GM19351 (cell line): Measurements from ENCODE around the gene AMBRA1.
"Not testable (repeated sequence)": the region's sequence is repeated elsewhere in the genome, so short reads cannot be mapped to it uniquely, and the experiment has no call there.

Experiments
- ATAC-seq: cut with Tn5 transposase; IDR thresholded peaks from one replicate; pipeline ENCODE4 v1.9.1; 2021; ENCODE audit warnings: mild to moderate bottlenecking, moderate library complexity; ENCODE audit not compliant: unreplicated experiment

AMBRA1 gene

DNA sequence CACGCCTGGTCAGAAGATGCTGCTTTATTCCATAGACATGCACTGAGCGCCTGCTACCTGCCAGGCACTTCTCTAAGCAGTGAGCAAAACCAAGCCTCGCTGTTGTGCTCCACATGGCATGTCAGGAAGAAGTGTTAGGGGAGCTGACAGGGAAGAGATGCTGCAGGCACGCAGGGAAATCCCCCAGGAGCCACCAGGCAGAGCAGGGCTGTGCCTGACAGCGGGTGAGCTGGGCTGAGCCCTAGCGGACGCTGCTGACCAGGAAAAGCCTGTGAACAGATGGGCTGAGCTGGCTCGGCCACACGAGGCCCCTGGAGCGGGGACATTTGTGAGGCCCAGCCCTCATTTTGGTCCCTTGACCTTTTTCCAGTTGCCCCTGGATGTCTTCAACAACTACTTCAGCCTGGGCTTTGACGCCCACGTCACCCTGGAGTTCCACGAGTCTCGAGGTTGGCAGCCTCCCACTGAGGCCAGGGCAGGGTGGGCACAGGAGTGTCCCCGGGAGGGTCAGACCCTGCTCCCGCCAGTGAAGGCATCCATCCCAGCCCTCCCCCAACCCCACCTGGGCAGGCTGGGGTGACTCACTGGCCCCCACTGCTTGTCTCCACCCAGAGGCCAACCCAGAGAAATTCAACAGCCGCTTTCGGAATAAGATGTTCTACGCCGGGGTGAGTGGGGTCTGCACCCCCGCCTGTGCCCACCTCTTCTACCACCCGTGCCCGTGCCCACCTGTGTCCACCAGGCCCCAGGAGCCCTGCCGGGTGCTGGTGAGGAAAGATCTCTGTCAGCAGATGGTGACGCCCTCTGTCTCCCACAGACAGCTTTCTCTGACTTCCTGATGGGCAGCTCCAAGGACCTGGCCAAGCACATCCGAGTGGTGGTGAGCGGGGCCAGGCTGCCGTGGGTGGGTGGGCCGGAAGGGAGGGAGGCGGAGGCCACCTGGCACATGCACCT lies 219.8 kb downstream of the AMBRA1 start:
- ATAC-seq: no peak

DNA sequence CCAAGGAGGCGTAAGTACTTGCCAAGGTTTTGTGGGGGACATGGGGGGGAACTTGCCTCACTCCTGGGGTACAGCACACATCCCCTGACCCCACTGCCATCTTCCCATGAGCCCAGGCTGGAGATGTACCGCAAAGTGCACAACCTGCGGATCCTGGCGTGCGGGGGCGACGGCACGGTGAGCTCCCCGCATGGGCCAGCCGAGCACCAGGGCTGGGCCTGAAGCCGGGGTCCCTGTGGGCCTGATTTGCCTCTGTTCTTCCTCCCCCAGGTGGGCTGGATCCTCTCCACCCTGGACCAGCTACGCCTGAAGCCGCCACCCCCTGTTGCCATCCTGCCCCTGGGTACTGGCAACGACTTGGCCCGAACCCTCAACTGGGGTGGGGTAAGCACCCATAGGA lies 221.3 kb downstream of the AMBRA1 start:
- ATAC-seq: not testable (repeated sequence)

DNA sequence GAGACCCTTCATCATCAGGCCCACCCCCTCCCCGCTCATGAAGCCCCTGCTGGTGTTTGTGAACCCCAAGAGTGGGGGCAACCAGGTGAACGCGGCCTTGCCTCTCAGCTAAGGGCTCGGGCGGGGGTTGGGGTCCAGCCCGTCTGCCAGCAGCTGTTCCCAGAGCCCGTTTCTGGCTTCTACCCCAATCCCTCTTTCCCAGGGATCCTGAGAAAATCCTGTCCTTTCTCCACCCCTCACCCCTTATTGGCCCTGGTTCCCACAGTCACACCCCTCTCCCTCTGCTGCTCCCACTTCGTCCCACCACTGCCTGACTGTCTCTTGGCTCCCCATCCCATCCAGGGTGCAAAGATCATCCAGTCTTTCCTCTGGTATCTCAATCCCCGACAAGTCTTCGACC lies 221.7 kb downstream of the AMBRA1 start:
- ATAC-seq: no peak

DNA sequence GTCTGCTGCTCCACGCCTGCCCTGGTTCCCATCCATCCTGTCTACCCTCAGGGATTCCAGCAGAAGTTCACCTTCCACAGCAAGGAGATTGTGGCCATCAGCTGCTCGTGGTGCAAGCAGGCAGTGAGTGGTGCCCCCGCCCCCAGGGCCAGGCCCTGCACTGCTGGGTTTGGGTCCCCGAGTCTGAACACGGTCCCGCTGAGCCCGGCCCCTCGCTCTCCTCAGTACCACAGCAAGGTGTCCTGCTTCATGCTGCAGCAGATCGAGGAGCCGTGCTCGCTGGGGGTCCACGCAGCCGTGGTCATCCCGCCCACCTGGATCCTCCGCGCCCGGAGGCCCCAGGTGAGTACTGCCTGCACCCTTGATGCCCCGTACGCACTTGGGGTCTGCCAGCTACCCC lies 222.6 kb downstream of the AMBRA1 start:
- ATAC-seq: not testable (repeated sequence)

DNA sequence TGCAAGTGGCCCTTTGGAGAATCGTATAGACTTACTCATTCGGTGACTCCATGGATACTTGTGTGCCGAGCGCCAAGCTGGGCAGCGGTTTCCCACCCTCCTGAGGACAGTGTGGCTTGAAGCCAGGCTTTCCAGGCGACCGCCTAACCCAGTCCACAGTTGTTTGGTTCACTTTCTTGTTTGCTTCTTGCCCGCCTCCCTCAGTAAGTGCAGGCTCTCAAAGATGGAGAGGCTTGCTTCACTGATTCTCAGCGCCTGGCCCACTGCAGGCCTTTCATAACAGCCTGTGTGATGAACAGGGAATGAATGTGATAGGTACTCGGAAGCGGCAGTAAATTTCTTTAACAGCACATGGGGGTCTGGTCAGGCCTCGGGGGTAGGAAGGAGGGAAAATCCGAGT lies 223.6 kb downstream of the AMBRA1 start:
- ATAC-seq: no peak

DNA sequence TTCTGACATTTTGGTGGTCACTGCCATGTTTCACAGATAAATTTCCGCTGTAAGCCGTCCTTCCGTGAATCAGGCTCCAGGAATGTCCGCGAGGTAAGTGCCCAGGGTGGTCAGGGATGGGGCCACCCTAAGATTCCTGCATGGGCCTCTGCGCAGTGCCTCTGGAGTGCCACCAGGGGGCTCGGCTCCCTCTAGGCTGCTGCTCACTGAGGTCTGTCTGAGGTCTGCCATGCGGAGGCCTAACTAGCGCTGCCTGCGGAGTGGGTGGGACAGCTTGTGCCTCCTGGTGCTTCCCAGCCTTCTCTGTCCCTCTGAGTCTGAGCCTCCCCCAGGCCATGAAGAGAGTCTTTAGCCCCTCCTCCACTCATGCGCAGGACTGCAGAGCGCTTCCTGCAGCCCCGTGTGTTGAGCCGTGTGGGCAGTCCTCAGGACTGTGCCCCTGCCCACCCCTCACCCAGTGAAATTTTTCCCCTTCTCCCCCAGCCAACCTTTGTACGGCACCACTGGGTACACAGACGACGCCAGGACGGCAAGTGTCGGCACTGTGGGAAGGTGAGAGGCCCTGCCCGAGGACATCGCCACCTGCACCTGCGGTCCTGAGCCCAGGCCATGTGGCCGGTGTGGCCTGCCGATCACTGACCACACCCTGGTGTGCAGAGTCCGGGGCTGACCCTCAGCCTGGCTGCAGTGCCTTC lies 224.2 kb downstream of the AMBRA1 start:
- ATAC-seq: peak; percentile 77

DNA sequence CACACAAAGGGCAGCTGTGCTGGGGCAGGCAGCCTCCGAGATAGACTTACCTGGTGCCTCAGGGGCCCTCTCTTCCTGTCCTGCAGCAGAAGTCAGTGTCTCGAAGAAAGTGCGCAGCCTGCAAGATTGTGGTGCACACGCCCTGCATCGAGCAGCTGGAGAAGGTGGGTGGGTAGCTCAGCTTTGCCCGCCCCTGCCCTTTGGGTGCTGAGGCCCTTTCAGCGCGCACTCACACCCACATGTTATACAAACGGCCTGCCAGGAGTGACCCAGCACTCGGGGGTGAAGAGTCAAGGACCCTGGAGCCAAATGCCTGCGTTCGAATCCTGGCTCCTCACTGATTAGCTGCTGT lies 225.9 kb downstream of the AMBRA1 start:
- no peak for ATAC-seq

DNA sequence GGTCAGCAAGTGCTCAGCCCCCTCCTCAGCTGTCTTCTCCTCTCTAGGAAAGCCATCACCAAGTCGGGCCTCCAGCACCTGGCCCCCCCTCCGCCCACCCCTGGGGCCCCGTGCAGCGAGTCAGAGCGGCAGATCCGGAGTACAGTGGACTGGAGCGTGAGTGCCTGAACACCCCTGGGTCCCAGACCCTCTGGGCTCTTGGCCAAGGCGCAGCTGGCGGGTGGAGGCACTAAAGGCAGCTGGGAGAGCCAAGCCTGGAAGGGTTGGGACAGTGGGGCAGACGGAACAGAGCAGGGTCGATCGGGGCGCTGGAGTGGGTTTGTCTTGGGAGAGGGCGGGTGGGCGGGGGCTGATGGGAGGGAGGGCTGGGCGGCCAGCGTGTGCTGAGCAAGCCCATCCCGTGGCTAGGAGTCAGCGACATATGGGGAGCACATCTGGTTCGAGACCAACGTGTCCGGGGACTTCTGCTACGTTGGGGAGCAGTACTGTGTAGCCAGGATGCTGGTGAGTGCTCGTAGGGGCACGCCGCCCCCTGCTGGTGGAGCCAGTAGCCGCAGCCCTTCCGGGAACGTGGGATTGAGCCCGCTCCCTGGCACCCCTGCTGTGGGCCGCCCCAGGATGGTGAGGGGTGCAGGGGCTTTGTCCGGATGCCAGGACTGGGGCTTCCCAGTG lies 226.4 kb downstream of the AMBRA1 start:
- peak; percentile 71 for ATAC-seq

DNA sequence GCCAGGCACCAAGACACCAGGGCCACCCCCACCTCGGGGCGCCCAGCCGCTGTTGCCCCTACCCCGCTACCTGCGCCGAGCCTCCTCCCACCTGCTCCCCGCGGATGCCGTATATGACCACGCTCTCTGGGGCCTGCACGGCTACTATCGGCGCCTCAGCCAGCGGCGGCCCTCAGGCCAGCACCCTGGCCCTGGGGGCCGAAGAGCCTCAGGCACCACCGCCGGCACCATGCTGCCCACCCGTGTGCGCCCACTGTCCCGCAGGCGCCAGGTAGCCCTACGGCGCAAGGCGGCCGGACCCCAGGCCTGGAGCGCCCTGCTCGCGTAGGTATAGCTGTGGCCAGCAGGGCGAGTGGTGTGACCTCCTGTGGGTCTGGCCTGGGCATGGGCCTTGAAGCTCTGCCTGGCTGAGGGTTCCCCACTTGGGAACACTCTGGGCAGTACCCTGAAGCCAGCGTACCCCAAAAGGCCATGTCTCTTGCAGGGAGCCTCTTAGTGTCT lies 227.1 kb downstream of the AMBRA1 start:
- no peak for ATAC-seq

DNA sequence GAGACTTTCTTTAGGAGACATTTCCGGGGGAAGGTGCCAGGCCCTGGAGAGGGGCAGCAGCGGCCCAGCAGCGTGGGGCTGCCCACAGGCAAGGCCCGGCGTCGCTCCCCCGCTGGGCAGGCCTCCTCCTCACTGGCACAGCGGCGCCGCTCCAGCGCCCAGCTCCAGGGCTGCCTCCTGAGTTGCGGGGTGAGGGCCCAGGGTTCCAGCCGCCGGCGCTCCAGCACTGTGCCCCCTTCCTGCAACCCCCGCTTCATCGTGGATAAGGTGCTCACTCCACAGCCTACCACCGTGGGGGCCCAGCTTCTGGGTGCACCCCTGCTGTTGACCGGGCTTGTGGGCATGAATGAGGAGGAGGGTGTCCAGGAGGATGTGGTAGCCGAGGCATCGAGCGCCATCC lies 227.6 kb downstream of the AMBRA1 start:
- ATAC-seq: no peak

DNA sequence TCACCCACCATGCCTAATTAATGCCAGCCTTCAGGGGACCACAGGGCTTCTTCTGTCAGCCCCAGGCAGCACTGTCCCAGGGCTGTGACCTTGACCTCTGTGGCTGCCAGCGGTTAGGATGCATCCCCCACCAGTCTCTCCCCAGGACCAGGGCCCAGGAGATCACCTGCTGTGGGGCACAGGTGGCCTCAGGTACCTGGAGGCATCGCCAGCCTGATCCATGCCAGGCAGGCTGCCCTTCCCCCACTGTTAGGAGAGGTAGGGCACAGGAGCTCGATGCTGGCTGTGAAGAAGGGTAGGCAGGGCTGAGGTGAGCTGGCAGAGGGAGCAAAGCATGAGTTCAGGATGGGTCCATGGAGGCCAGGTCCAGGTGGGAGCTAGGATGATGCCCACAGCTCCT lies 229.0 kb downstream of the AMBRA1 start:
- no peak for ATAC-seq

DNA sequence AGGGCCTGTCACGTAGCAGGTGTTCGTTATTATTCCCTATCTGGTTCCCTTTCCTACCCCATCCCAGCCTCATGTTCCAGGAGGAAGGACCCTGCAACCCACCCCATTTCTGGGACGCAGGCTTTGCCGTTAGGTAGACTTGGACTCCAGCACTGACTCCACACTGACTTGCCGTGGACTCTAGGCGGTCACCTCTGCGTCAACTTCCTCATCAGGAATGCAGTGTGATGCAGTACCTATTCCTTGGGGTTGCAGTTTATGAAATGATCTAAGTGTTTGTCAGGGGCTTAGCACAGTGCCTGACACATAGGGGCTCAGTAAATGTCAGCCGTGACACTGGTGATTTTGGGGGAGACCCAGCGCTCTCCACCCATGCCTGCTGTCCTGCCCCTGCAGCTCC lies 229.8 kb downstream of the AMBRA1 start:
- no peak for ATAC-seq

DNA sequence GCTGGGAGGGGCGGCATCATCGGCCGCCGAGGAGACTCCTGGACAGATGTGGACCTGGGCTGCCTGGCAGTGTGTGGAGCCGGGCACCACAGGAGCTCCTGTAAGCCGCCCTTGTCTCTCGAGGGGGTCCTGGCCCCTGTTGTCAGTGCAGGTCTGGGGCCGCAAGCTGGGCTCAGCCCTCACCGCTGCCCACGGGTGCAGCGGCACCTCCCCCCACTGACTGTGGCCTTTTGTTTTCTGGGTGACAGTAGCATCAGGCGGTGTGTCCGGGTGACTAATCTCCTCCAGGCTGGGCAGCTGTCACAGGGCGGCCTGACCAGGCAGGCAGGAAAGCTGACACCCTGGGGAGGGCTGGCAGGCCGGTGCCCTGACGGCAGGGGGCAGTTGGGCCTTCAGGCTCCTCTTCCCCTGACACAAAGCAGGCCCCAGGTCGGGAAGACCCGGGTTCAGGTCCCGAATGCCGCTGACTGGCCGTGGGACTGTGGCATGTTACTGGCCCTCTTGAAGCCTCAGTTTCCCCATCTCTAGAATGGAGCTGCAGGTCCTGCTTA lies 230.3 kb downstream of the AMBRA1 start:
- no peak for ATAC-seq

DNA sequence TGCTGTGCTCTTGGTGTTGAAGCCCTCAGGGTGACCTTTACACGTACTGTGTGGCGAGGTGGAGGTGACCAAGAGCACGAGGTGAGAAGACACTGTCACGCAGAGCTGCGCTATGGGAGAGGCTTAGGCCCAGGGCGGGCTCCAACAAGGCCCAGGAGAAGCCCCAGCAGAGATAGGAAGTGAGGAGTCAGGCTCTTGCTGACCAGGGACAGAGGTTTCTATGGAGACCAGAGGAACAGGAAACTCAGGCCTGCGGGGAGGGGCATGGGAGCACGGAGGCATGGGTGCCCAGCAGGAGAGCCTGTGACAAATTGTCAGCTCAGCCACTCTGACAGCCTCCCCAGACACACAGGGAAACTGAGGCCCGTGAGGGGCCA lies 230.8 kb downstream of the AMBRA1 start:
- ATAC-seq: no peak

DNA sequence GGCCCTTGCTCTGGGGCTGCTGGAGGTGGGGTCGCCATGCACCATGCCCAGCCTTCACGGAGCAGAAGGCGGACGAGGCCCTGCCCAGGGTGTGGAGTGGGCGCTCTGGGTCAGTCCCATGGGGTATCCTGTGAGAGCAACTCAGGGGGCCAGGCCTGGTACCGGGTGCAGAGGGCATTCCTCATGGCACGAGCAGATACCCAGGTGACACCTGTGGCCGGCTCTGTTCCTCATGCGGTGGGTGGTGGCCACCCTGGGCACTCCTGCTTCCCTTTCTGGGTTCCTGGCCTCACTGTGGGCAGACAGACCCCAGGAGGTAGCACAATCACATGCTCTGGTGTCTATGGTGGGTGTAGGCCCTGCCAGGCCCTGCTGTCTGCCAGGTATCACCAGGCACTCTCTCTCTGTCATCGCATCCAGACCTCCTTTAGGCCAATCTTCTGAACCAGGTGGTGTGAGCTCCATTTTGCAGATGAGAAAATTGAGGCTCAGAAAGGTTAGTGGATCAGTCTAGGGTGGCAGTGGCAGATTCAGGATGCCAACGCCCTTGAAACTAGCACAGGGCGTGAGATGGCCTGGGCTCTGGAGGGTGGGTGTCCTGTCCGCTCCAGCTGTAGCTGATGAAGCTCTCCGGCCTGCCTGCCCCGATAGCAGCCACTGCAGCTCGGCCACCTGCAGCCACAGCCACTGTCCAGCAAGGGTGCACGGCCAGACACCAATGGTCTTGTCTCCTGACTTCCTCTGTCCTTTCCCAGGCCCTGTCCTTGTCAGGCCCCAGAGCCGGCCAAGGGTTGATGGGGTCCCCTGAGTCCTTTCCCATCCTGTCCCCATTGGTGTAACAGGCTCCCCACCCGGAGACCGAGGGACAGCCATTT lies 231.4 kb downstream of the AMBRA1 start:
- no peak for ATAC-seq

DNA sequence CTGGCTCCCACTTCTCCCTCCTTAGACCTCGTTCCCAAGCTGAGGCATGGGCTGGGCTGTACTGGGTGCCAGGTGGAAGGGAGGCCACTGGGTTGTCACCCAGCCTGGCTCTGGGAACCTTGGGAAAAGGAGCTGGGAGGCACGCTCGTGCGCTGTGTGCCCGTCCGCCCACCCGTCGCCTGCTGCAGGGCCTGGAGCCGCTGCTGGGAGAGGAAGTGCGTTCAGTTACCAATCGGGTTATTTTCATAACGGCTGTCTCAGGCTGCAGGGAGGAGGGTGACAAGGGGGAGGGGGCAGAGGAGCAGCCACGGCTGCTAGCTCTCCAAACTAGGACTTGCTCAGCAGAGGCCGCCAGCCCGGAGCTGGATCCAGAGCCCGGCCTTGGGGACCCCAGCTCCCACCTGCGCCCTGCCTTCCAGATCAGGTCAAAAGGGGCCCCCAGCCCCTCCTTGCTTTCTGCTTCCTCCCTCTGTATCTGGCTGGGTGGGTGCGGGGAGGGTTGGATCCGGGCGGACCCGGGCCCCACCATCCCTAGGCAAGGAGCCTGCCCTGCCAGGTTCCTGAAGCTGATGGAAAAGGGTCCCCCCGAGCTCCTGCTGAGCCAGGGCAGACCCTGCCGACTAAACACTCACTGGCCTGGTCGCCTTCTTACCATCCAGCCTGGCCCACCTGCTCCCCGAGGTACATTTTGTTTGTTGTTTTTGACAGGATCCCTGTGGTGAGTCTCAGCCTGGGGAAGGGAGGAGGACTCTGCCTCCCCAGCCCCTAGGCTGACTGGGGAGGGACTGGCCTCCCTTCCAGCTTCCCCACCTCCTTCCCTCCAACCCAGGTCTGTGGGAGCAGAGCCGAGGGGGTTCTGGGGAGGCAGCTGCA lies 232.3 kb downstream of the AMBRA1 start:
- ATAC-seq: peak; percentile 97

DNA sequence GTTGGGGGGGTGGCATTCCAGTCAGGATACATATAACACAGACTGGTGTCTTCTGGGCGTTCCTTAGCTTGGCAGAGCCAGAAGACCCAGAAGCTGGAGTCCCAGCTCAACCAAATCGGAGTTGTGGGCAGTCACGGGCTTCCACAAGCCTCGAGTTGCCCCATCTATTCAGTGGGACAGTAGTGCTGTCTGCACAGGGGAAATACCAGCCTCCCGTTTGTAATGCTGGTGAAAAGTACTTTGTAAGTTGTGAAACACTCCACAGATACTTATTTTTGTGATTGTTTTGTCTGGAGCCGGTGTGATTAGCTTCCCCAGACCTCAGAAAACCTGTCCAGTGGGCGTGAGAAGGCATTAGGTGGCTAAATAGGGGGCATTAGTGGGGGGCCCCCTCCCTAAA lies 232.9 kb downstream of the AMBRA1 start:
- ATAC-seq: peak; percentile 26

DNA sequence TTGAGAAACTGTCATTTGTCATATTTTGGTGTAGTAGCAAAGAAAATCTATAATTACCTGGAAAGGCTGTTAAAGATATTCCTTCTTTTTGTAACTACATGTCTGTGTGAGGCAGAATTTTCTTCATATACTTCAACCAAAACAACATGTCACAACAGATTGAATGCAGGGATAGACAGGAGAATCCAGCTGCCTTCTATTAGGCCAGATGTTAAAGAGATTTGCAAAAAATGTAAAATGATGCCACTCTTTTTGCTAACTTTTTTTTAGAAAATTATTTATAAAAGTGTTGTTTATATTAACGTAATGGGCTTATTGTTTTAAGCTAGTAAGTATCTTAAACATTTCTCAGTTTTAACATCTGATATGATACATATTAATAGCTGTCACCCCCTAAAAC lies 233.9 kb downstream of the AMBRA1 start:
- ATAC-seq: no peak

DNA sequence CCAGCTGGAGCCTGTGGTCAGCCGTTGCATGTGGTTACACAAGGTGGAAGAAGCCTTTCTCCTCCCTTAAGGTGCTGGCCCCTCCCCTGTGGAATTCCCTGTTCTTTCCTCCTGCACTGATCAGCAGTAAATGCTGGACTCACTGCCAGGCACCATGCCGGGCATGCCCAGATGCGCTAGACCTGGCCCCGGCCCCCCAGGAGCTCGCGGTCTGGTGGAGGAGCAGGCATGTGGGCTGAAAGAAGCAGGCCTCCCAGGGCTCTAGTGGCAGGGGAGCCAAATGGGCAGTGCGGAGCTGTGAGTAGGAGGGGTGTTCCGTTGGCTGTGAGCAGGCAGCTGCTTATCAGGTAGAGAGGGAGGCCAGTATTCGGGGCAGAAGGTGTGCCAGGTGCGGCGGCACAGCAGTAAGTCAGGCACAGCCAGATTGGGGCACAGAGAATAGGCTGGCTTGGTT lies 236.3 kb downstream of the AMBRA1 start:
- no peak for ATAC-seq
